NCI-H226 (cell line): ENCODE measurements around the gene KRTAP19-3.
A peak's percentile ranks its signal among the peaks of the same experiment; 100 is the strongest.
"Not testable (repeated sequence)": the region's sequence is repeated elsewhere in the genome, so short reads cannot be mapped to it uniquely, and the experiment has no call there.

Experiments
- DNase-seq: peaks from one replicate; pipeline ENCODE4 v3.0.0-alpha.2; 2015

Gene KRTAP19-3

GRCh38 chr21:30491963-30492428 is at the start of gene KRTAP19-3:
KRTAP19-3 (minus strand) TSS chr21:30492013; CDS start chr21:30491957, 56 bp downstream.
- no peak for DNase-seq

GRCh38 chr21:30518876-30519275 is 27.1 kb upstream of the KRTAP19-3 start:
- DNase-seq, result no peak

- DNase-seq, result no peak
Observed at GRCh38 chr21:30515681-30516080, 23.9 kb upstream of the KRTAP19-3 start.

GRCh38 chr21:30505621-30506205 is 13.9 kb upstream of the KRTAP19-3 start:
- DNase-seq, result not testable (repeated sequence)

GRCh38 chr21:30502041-30502440 is 10.2 kb upstream of the KRTAP19-3 start, which contains the start of gene KRTAP19-5:
KRTAP19-5 (minus strand) TSS chr21:30502141; CDS start chr21:30502090, 51 bp downstream.
- DNase-seq, result no peak

GRCh38 chr21:30497065-30497464 is 5.3 kb upstream of the KRTAP19-3 start, which contains the start of gene KRTAP19-4:
KRTAP19-4 (minus strand) TSS chr21:30497165; CDS start chr21:30497110, 55 bp downstream.
- DNase-seq, result no peak

GRCh38 chr21:30487336-30487735 is 4.5 kb downstream of the KRTAP19-3 start, which contains the start of gene KRTAP19-2:
KRTAP19-2 (minus strand) TSS chr21:30487436; CDS start chr21:30487348, 88 bp downstream.
- DNase-seq, result no peak

GRCh38 chr21:30486180-30486579 is 5.6 kb downstream of the KRTAP19-3 start:
- no peak for DNase-seq

- no peak for DNase-seq
Observed at GRCh38 chr21:30482130-30482529, 9.7 kb downstream of the KRTAP19-3 start.

- no peak for DNase-seq
Observed at GRCh38 chr21:30480145-30480544, 11.7 kb downstream of the KRTAP19-3 start, which contains the start of gene KRTAP19-1. KRTAP19-1 (minus strand) TSS chr21:30480367; CDS start chr21:30480317, 50 bp downstream.

- DNase-seq, result no peak
Observed at GRCh38 chr21:30479259-30479658, 12.6 kb downstream of the KRTAP19-3 start.

GRCh38 chr21:30478004-30478403 is 13.8 kb downstream of the KRTAP19-3 start:
- DNase-seq, result no peak

GRCh38 chr21:30468900-30469714 is 22.7 kb downstream of the KRTAP19-3 start:
- DNase-seq, result no peak

GRCh38 chr21:30463713-30464112 is 28.1 kb downstream of the KRTAP19-3 start:
- peak; percentile 6 for DNase-seq

- DNase-seq, result no peak
Observed at GRCh38 chr21:30448514-30448913, 43.3 kb downstream of the KRTAP19-3 start.

- no peak for DNase-seq
Observed at GRCh38 chr21:30447056-30447455, 44.8 kb downstream of the KRTAP19-3 start.

- DNase-seq, result no peak
Observed at GRCh38 chr21:30444204-30444603, 47.6 kb downstream of the KRTAP19-3 start.

GRCh38 chr21:30443226-30443625 is 48.6 kb downstream of the KRTAP19-3 start:
- no peak for DNase-seq
